Cardiac atrium fibroblast (primary cell): ENCODE results near the gene XKR8. TPM values are rescaled to one million over a fixed set of nuclear protein-coding genes. Genes with fewer than 3 reads are reported as not detected.

ENCODE experiments used
- total RNA-seq: library from RNA; depleted of rRNA; stranded (reverse); fragments of >200 nt; gene quantifications from 2 replicates; pipeline ENCODE4 v1.2.3, GENCODE V29; 2015

The XKR8 gene, protein sequence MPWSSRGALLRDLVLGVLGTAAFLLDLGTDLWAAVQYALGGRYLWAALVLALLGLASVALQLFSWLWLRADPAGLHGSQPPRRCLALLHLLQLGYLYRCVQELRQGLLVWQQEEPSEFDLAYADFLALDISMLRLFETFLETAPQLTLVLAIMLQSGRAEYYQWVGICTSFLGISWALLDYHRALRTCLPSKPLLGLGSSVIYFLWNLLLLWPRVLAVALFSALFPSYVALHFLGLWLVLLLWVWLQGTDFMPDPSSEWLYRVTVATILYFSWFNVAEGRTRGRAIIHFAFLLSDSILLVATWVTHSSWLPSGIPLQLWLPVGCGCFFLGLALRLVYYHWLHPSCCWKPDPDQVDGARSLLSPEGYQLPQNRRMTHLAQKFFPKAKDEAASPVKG
- total RNA-seq: 3.2 and 8.4 TPM in 2 replicates

GRCh38 chr1:27959792-27960603 lies at the start of gene XKR8:
XKR8 (plus strand) TSS chr1:27959973; CDS start chr1:27960070, 97 bp downstream.

DNA sequence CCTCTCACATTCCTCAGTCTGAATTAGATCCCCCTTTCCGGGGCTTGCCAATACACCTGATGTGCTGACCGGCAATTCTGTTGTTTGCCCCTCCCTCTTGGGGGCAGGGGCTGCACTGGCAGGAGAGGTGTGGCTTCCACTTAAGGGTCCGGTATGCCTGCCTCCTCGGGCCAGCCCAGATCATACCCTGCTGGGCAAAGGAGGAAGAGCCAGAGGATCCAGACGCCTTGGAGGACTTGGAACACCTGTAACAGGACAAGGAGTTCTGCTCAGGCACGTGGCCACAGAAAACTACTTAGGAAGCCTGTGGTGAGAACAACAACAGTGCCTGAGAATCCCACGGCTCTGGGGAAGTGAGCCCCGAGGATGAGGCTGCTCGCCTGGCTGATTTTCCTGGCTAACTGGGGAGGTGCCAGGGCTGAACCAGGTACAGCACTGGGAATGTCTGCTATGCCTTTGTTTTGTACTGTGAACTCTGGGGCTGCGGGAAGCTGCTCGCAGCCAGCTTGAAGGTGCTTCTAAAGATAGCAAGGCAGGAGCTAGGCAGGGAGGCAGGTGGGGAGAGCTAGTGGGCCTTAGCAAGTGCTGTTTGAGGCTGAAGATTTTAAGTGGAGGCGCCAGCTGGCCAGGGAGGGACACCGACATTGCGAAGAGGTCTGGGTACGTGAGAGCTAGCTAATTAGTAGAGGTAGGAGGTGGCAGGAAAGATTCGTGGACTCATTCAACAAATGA lies 24.8 kb upstream of the XKR8 start, which contains the start of gene SMPDL3B:
Gene SMPDL3B (plus strand): TSS at position 183 of the 732 bp plus-strand sequence. CDS start 184 bp downstream, at position 367.

Other genes starting within 250 kb of the XKR8 start
- gene FAM76A, start 234.0 kb upstream of the XKR8 start, total RNA-seq: 3.9 and 4.7 TPM in 2 replicates
- gene STX12, start 186.8 kb upstream of the XKR8 start, total RNA-seq: 61.6 and 68.4 TPM in 2 replicates
- gene PPP1R8, start 129.2 kb upstream of the XKR8 start, total RNA-seq: 39.7 and 41.5 TPM in 2 replicates
- gene THEMIS2, start 87.4 kb upstream of the XKR8 start, total RNA-seq: 2.5 and 7.1 TPM in 2 replicates
- 13.0 and 19.9 TPM in 2 replicates for gene RPA2, start 45.4 kb upstream of the XKR8 start, total RNA-seq
- gene SMPDL3B, start 25.0 kb upstream of the XKR8 start, total RNA-seq: not detected in 2 replicates
- gene EYA3, start 128.6 kb downstream of the XKR8 start, total RNA-seq: 8.3 and 13.9 TPM in 2 replicates
- gene PTAFR, start 216.7 kb downstream of the XKR8 start, total RNA-seq: 0.32 TPM in 1 of 2 replicates, not detected in the other